ENCODE results near the gene PDLIM5. TPM values are rescaled to one million over a fixed set of nuclear protein-coding genes. Genes with fewer than 3 reads are reported as not detected.
"Not testable (repeated sequence)": the region's sequence is repeated elsewhere in the genome, so short reads cannot be mapped to it uniquely, and the experiment has no call there.

The PDLIM5 gene
- total and polyA plus RNA-seq, 2 of the 8 experiments (the other 6 are each of a cell fraction or from before 2014, with no cell fraction given), result 37.3 to 62.1 TPM

DNA sequence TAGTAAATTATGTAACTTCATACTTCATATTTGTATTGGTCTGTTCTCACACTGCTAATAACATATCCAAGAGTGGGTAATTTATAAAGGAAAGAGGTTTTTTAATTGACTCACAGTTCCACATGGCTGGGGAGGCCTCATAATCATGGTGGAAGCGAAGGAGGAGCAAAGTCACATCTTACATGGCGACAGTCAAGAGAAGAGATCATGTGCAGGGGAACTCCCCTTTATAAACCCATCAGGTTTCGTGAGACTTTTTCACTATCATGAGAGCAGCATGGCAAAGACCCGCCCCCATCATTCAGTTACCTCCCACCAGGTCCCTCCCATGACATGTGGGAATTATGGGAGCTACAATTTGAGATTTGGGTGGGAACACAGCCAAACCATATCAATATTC is 19.0 kb downstream of the PDLIM5 start:
- POLR2A ChIA-PET (ENCODE audit: partially characterized antibody), result interaction anchor here (1.0 to 1.5 kb wide), 2 partner anchors 8 to 18 kb away, joined by 3 to 5 read pairs; partner anchors contain the start of gene PDLIM5

More for the DNA sequence above, 19.0 kb downstream of the PDLIM5 start:
- H2BK5ac ChIP-seq (ENCODE audit: low read depth, low read length); DNase-seq (ENCODE audit: low read depth in 1 of 2, low spot score in 2 of 2); H3K9ac ChIP-seq (replicated peaks in 1 of 4; ENCODE audit: extremely low read depth in 1 of 4, low read depth in 3 of 4, low read length in 3 of 4); H3K79me1 ChIP-seq (ENCODE audit: low read depth, low read length); CTCF ChIA-PET (ENCODE audit: partially characterized antibody); H3K27me3 ChIP-seq (replicated peaks in 1 of 4; ENCODE audit: control insufficient read depth in 3 of 4, extremely low read depth in 1 of 4, insufficient read depth in 3 of 4, low read length in 3 of 4); H2BK20ac ChIP-seq (ENCODE audit: low read length); H2BK15ac ChIP-seq (ENCODE audit: low read length); H3K23me2 ChIP-seq (ENCODE audit: low read depth, low read length); FAIRE-seq; H4K91ac ChIP-seq (replicated peaks; ENCODE audit: insufficient read length, low read length); H3K23ac ChIP-seq (ENCODE audit: insufficient read length); H3K4ac ChIP-seq (replicated peaks; ENCODE audit: insufficient read length, low read depth, low read length); H3K18ac ChIP-seq (ENCODE audit: extremely low read depth, low read length); H2BK12ac ChIP-seq (ENCODE audit: low read depth, low read length); H3K14ac ChIP-seq (ENCODE audit: insufficient read length); H3K56ac ChIP-seq (replicated peaks; ENCODE audit: insufficient read length, low read depth, low read length); H3K4me1 ChIP-seq (replicated peaks in 1 of 4; ENCODE audit: control insufficient read depth in 3 of 4, insufficient read depth in 4 of 4, low read length in 3 of 4); H3K9me3 ChIP-seq (ENCODE audit: insufficient read depth in 2 of 2, low read depth in 1 of 2, low read length in 1 of 2); H4K8ac ChIP-seq (ENCODE audit: extremely low read depth, insufficient read depth, low read length); H3K4me2 ChIP-seq (ENCODE audit: insufficient read depth in 1 of 2, low read depth in 2 of 2, low read length in 2 of 2); H2AK5ac ChIP-seq (ENCODE audit: low read depth, low read length); H3K4me3 ChIP-seq (ENCODE audit: extremely low read depth in 1 of 4, insufficient read depth in 2 of 4, low read depth in 3 of 4, low read length in 4 of 4); H4K20me1 ChIP-seq (replicated peaks in 1 of 2; ENCODE audit: control insufficient read depth in 1 of 2, insufficient read depth in 2 of 2, low read length in 2 of 2); H4K5ac ChIP-seq (ENCODE audit: insufficient read length, low read depth, low read length); H3K36me3 ChIP-seq (ENCODE audit: control insufficient read depth in 2 of 4, insufficient read depth in 4 of 4, low read length in 3 of 4); H3K27ac ChIP-seq (ENCODE audit: low read depth, low read length); H2BK120ac ChIP-seq (replicated peaks; ENCODE audit: low read depth, low read length); H2AFZ ChIP-seq (ENCODE audit: low read length): not testable (repeated sequence)
- 95% methylated on average over 4 of the region's 4 CpGs; no CpG with 5 or more reads in 1 of the 2 experiments for WGBS, 2 experiments (ENCODE audit: extremely low coverage in 1 of 2, insufficient coverage in 1 of 2, insufficient read length in 1 of 2, insufficient replicate concordance in 2 of 2, low coverage in 1 of 2, low lambda C conversion rate in 2 of 2, missing lambda C conversion rate in 1 of 2)
- H3K79me2 ChIP-seq (ENCODE audit: control insufficient read depth in 1 of 2, insufficient read depth in 2 of 2, low read length in 2 of 2), result peaks cover 0 to 49% of the 10 kb centered on the region in 2 experiments; a peak in 3 of 4 replicates

Data from H1 (cell line).